Thyroid gland (tissue), 4 donors: Measurements from ENCODE around the gene C1orf35. TPM values are rescaled to one million over a fixed set of nuclear protein-coding genes. Genes with fewer than 3 reads are reported as not detected.

Experiments
- DNase-seq, 2 donors: peaks; one replicate each; pipeline ENCODE4 v3.0.0-alpha.2; 2019
- H3K27ac ChIP-seq, 3 donors: fragments of 200-600 bp; sonication (generic); 1 replicate in 2 of 3; 2 replicates in 1 of 3; pipeline ENCODE4 v1.5.1; 2016 to 2019; ENCODE audit warnings: mild to moderate bottlenecking in 1 of 3, moderate library complexity in 1 of 3
- H3K27me3 ChIP-seq: fragments of 200-600 bp; sonication (generic); one replicate; pipeline ENCODE4 v1.5.1; 2019
- H3K36me3 ChIP-seq, 2 donors: fragments of 200-600 bp; sonication (generic); one replicate each; pipeline ENCODE4 v1.5.1; 2016 to 2019
- H3K4me1 ChIP-seq, 2 donors: fragments of 200-600 bp; sonication (generic); one replicate each; pipeline ENCODE4 v1.5.1; 2017 to 2019
- H3K4me3 ChIP-seq, 3 donors: fragments of 200-600 bp; sonication (generic); replicated peaks in 1 of 3; 1 replicate in 2 of 3; 2 replicates in 1 of 3; pipeline ENCODE4 v1.5.1; 2016; ENCODE audit warnings: mild to moderate bottlenecking in 1 of 3
- H3K9me3 ChIP-seq: fragments of 200-600 bp; sonication (generic); one replicate; pipeline ENCODE4 v1.5.1; 2017
- CTCF ChIP-seq, 6 experiments: fragments of 200-600 bp in 3 of 6; fragments of 450-650 bp in 3 of 6; sonication (generic) in 3 of 6; IDR thresholded peaks; one replicate each; pipeline ENCODE4 v1.5.1; 2016 to 2019; ENCODE audit warnings: antibody characterized with exemption in 6 of 6, mild to moderate bottlenecking in 2 of 6, inconsistent platforms in 1 of 6, moderate library complexity in 1 of 6
- POLR2A ChIP-seq, 2 donors: fragments of 450-650 bp; IDR thresholded peaks; one replicate each; pipeline ENCODE4 v1.6.1; 2017; ENCODE audit warnings: antibody characterized with exemption in 2 of 2, mild to moderate bottlenecking in 2 of 2, moderate library complexity in 1 of 2
- WGBS, 2 donors: methylation state at CpG; one replicate each; pipeline ENCODE4 v1.1.5; 2017; 5-methylcytosine and 5-hydroxymethylcytosine counted together
- intact Hi-C: fragments of 100-400 bp; cut with DNase I; formaldehyde crosslinking; loops from one replicate; pipeline ENCODE4 v1.15.1; 2023
- total RNA-seq, 4 donors: library from RNA; depleted of rRNA; stranded (reverse); fragments of >200 nt; gene quantifications; one replicate each; pipeline ENCODE4 v1.2.3, GENCODE V29; 2016

C1orf35 gene
- total RNA-seq, 4 donors from 2014 or later, result 8.3 to 26.5 (median 13.6) TPM

- Histone ChIP-seq H3K27ac (no peak overlapping the region), H3K4me1 (peaks cover 9 to 20% of the 10 kb centered on the region in 2 donors), H3K4me3 (no peak overlapping the region), H3K36me3 (peaks cover 31 to 37% of the 10 kb centered on the region in 2 donors), H3K9me3 (no peaks in the 10 kb centered on the region), H3K27me3 (no peaks in the 10 kb centered on the region)
- no peak for DNase-seq
- no peak for TF ChIP-seq CTCF (IDR thresholded peaks at IDR 0.05)
- TF ChIP-seq POLR2A (IDR thresholded peaks at IDR 0.05), result no peak
- intact Hi-C loops, result no loop called here
- WGBS, 2 donors, result 88 to 94% methylated on average over 21 to 34 of the region's 34 CpGs
These were observed 5.6 kb downstream of the C1orf35 start for GRCh38 chr1:228097333-228098081.

GRCh38 chr1:228096416-228097332, 6.5 kb downstream of the C1orf35 start:
- Histone ChIP-seq H3K4me1 (peaks cover 2 to 21% of the 10 kb centered on the region in 2 donors), H3K36me3 (peaks cover 31 to 37% of the 10 kb centered on the region in 2 donors), H3K4me3 (no peak overlapping the region), H3K9me3 (no peaks in the 10 kb centered on the region), H3K27ac (no peak overlapping the region), H3K27me3 (no peaks in the 10 kb centered on the region)
- TF ChIP-seq CTCF (IDR thresholded peaks at IDR 0.05), result no peak
- TF ChIP-seq POLR2A (IDR thresholded peaks at IDR 0.05), result no peak
- 95 to 99% methylated on average over 4 to 9 of the region's 13 CpGs for WGBS, 2 donors
- DNase-seq, result no peak
- intact Hi-C loops, result no loop called here

- no peak for DNase-seq
- Histone ChIP-seq H3K36me3 (peaks cover 31 to 36% of the 10 kb centered on the region in 2 donors), H3K4me3 (no peak overlapping the region), H3K9me3 (no peaks in the 10 kb centered on the region), H3K27ac (no peak overlapping the region), H3K4me1 (peaks cover 0 to 26% of the 10 kb centered on the region in 2 donors), H3K27me3 (no peaks in the 10 kb centered on the region)
- intact Hi-C loops, result no loop called here
- 90 to 96% methylated on average over 6 to 7 of the region's 8 CpGs for WGBS, 2 donors
- TF ChIP-seq POLR2A (IDR thresholded peaks at IDR 0.05) (no peak), CTCF (IDR thresholded peaks at IDR 0.05) (no peak)
These were observed 7.2 kb downstream of the C1orf35 start for GRCh38 chr1:228095938-228096337.

GRCh38 chr1:228095161-228095560, 8.0 kb downstream of the C1orf35 start:
- H3K36me3 ChIP-seq, result peaks cover 29 to 31% of the 10 kb centered on the region in 2 donors
- intact Hi-C loops, result no loop called here
- TF ChIP-seq POLR2A (IDR thresholded peaks at IDR 0.05) (no peak), CTCF (IDR thresholded peaks at IDR 0.05) (no peak)
- H3K9me3 ChIP-seq, result no peaks in the 10 kb centered on the region
- no peaks in the 10 kb centered on the region for H3K27me3 ChIP-seq
- WGBS, 2 donors, result 99 to 100% methylated on average over 4 of the region's 4 CpGs
- no peak overlapping the region for H3K27ac ChIP-seq
- no peak for DNase-seq
- H3K4me3 ChIP-seq, result no peak overlapping the region
- peaks cover 8 to 34% of the 10 kb centered on the region in 2 donors for H3K4me1 ChIP-seq
